HCT116 (cell line): ENCODE measurements around the gene DCAF4. TPM values are rescaled to one million over a fixed set of nuclear protein-coding genes. Genes with fewer than 3 reads are reported as not detected.

Source experiments
- ATAC-seq: fragments of 200-7000 bp; cut with Tn5 transposase; 2 replicates; pipeline ENCODE4 v1.9.1; 2020; ENCODE audit warnings: mild to moderate bottlenecking, moderate library complexity
- BruUV-seq: library from RNA; stranded (reverse); fragments of 400-500 nt; replicated peaks from 2 replicates; lab custom pipeline; 2021; lab: Mats Ljungman, UMichigan
- CTCF ChIA-PET: fragments of 300-600 bp; sonication (Branson Sonifier 250); formaldehyde crosslinking; loops from one replicate; lab custom pipeline; 2021; ENCODE audit warnings: antibody characterized with exemption; lab: Charles Lee
- POLR2A ChIA-PET: fragments of 300-600, 350-600 bp; sonication (Branson Sonifier 250); formaldehyde crosslinking; loops from one replicate; lab custom pipeline; 2021; ENCODE audit warnings: antibody characterized with exemption; lab: Charles Lee
- RAD21 ChIA-PET, 2 experiments: fragments of 300-600 bp; sonication (Branson Sonifier 250); formaldehyde crosslinking; loops; one replicate each; lab custom pipeline; 2023; ENCODE audit warnings: low total read pairs in 2 of 2; ENCODE audit not compliant: uncharacterized antibody in 2 of 2, unreplicated experiment in 2 of 2, low non-redundant PET in 1 of 2; lab: Charles Lee
- DNase-seq: peaks from one replicate; pipeline ENCODE4 v3.0.0-alpha.2; 2010; ENCODE audit warnings: low read depth, low spot score
- H2AFZ ChIP-seq: fragments of 200-600 bp; shearing (Covaris generic), sonication (generic); 2 replicates; pipeline ENCODE4 v1.6.1; 2017; ENCODE audit warnings: low read depth, mixed run types, mixed read lengths, antibody characterized with exemption, low read length; ENCODE audit not compliant: poor library complexity, severe bottlenecking
- H3K27ac ChIP-seq: 2 replicates; pipeline ENCODE4 v1.5.1; 2012; ENCODE audit warnings: low read depth, low read length
- H3K27me3 ChIP-seq: fragments of 200-600 bp; sonication (generic); 2 replicates; pipeline ENCODE4 v1.6.1; 2016; ENCODE audit warnings: mixed run types, low read length, mixed read lengths; ENCODE audit not compliant: insufficient read depth
- H3K36me3 ChIP-seq, 2 experiments: fragments of 200-500 bp in 1 of 2; fragments of 200-600 bp in 1 of 2; sonication (Bioruptor generic) in 1 of 2; sonication (generic) in 1 of 2; 2 replicates each; pipeline versions ENCODE4 v1.5.1 to v1.6.1; 2014 to 2016; ENCODE audit warnings: low read length in 2 of 2, inconsistent platforms in 1 of 2, mixed read lengths in 1 of 2, mixed run types in 1 of 2; ENCODE audit not compliant: insufficient read depth in 2 of 2, control insufficient read depth in 1 of 2
- H3K4me1 ChIP-seq, 2 experiments: fragments of 200-600 bp in 1 of 2; sonication (generic) in 1 of 2; 2 replicates each; pipeline versions ENCODE4 v1.5.1 to v1.6.1; 2012 to 2017; ENCODE audit warnings: low read length in 2 of 2, inconsistent platforms in 1 of 2, mild to moderate bottlenecking in 1 of 2, mixed read lengths in 1 of 2, mixed run types in 1 of 2, moderate library complexity in 1 of 2; ENCODE audit not compliant: insufficient read depth in 2 of 2, control insufficient read depth in 1 of 2
- H3K4me2 ChIP-seq: fragments of 200-600 bp; sonication (generic); 2 replicates; pipeline ENCODE4 v1.6.1; 2017; ENCODE audit warnings: mixed run types, low read length, mixed read lengths
- H3K4me3 ChIP-seq, 2 experiments: fragments of 200-600 bp in 1 of 2; sonication (generic) in 1 of 2; replicated peaks in 1 of 2; 2 replicates each; pipeline ENCODE4 v1.5.1; 2011 to 2016; ENCODE audit warnings: low read length in 2 of 2, control low read depth in 1 of 2, low read depth in 1 of 2, mild to moderate bottlenecking in 1 of 2, mixed read lengths in 1 of 2, mixed run types in 1 of 2
- H3K79me2 ChIP-seq: fragments of 200-600 bp; sonication (generic); 2 replicates; pipeline ENCODE4 v1.6.1; 2017; ENCODE audit warnings: mild to moderate bottlenecking, mixed run types, low read length, moderate library complexity, mixed read lengths; ENCODE audit not compliant: insufficient read depth
- H3K9ac ChIP-seq: fragments of 200-600 bp; sonication (generic); 2 replicates; pipeline ENCODE4 v1.6.1; 2016; ENCODE audit warnings: low read length, mixed read lengths
- H3K9me2 ChIP-seq: fragments of 200-600 bp; sonication (generic), shearing (Covaris generic); 2 replicates; pipeline ENCODE4 v1.6.1; 2017; ENCODE audit warnings: mixed run types, mild to moderate bottlenecking, moderate library complexity; ENCODE audit not compliant: insufficient read depth
- H3K9me3 ChIP-seq, 2 experiments: fragments of 200-500 bp in 1 of 2; fragments of 200-600 bp in 1 of 2; sonication (Bioruptor generic) in 1 of 2; sonication (generic) in 1 of 2; 2 replicates each; pipeline ENCODE4 v1.6.1; 2014 to 2017; ENCODE audit warnings: low read length in 2 of 2, mixed read lengths in 2 of 2, inconsistent platforms in 1 of 2, low read depth in 1 of 2, mild to moderate bottlenecking in 1 of 2, mixed run types in 1 of 2, moderate library complexity in 1 of 2; ENCODE audit not compliant: control insufficient read depth in 1 of 2, insufficient read depth in 1 of 2
- H4K20me1 ChIP-seq: fragments of 200-600 bp; sonication (generic), shearing (Covaris generic); 2 replicates; pipeline ENCODE4 v1.6.1; 2017; ENCODE audit warnings: mixed run types, mild to moderate bottlenecking, moderate library complexity; ENCODE audit not compliant: insufficient read depth
- ATF3 ChIP-seq: IDR thresholded peaks from 2 replicates; pipeline ENCODE4 v1.6.1; 2012
- CEBPB ChIP-seq: IDR thresholded peaks from 2 replicates; pipeline ENCODE4 v1.6.1; 2012; ENCODE audit warnings: low read depth
- CTCF ChIP-seq, 3 experiments: fragments of 200-600 bp in 1 of 3; sonication (generic) in 1 of 3; IDR thresholded peaks in 2 of 3; conservative IDR thresholded peaks in 1 of 3; 2 replicates each; pipeline ENCODE4 v1.5.1; 2012 to 2017; ENCODE audit warnings: low read depth in 2 of 3, low read length in 2 of 3, antibody characterized with exemption in 1 of 3, borderline replicate concordance in 1 of 3, control low read depth in 1 of 3, mild to moderate bottlenecking in 1 of 3, mixed read lengths in 1 of 3, mixed run types in 1 of 3, moderate library complexity in 1 of 3; ENCODE audit not compliant: insufficient read depth in 1 of 3
- ELF1 ChIP-seq: IDR thresholded peaks from 2 replicates; pipeline ENCODE4 v1.6.1; 2012; ENCODE audit warnings: low read depth, borderline replicate concordance
- RAD21 ChIP-seq: IDR thresholded peaks from 2 replicates; pipeline ENCODE4 v1.6.1; 2012; ENCODE audit warnings: low read depth, mild to moderate bottlenecking
- intact Hi-C: fragments of 100-400 bp; cut with micrococcal nuclease; formaldehyde crosslinking; loops from 2 replicates; pipeline ENCODE4 v1.10.0; 2022
- total RNA-seq: library from RNA; stranded (reverse); gene quantifications from one replicate; pipeline ENCODE4 v1.2.1, GENCODE V29; 2021; ENCODE audit not compliant: unreplicated experiment

DCAF4 gene
- total RNA-seq, 1 experiment from 2014 or later: 19.3 TPM

- TF ChIP-seq CTCF (IDR thresholded peaks at IDR 0.05 in 2 of 3, conservative IDR thresholded peaks at IDR 0.05 in 1 of 3; ENCODE audit: borderline replicate concordance in 1 of 3, insufficient read depth in 1 of 3, low read depth in 2 of 3, low read length in 2 of 3) (no peak), RAD21 (no peak), ATF3 (no peak)
Observed at GRCh38 chr14:72884386-72884785, 41.9 kb upstream of the DCAF4 start (continued).

- no peak overlapping the region for H3K9ac ChIP-seq
- no peak overlapping the region for H3K4me3 ChIP-seq
- RAD21 ChIA-PET: no interaction called here
- H3K36me3 ChIP-seq: no peaks in the 10 kb centered on the region
- POLR2A ChIA-PET: no interaction called here
- H4K20me1 ChIP-seq: no peaks in the 10 kb centered on the region
- H3K9me2 ChIP-seq: no peaks in the 10 kb centered on the region
- H3K4me1 ChIP-seq: peaks cover 0 to 3% of the 10 kb centered on the region in 2 experiments; a peak in 2 of 4 replicates
- no peak overlapping the region for H3K27ac ChIP-seq
- intact Hi-C loops: no loop called here
- TF ChIP-seq ELF1 (no peak), CTCF (IDR thresholded peaks at IDR 0.05 in 2 of 3, conservative IDR thresholded peaks at IDR 0.05 in 1 of 3; ENCODE audit: borderline replicate concordance in 1 of 3, insufficient read depth in 1 of 3, low read depth in 2 of 3, low read length in 2 of 3) (no peak), CEBPB (no peak)
- no peaks in the 10 kb centered on the region for H3K9me3 ChIP-seq
- H2AFZ ChIP-seq: no peak overlapping the region
- no peaks in the 10 kb centered on the region for H3K79me2 ChIP-seq
- ATAC-seq (no peak), DNase-seq (no peak)
- no peak overlapping the region for H3K4me2 ChIP-seq
- BruUV-seq: no TSS peak
- CTCF ChIA-PET: interaction anchor here (1.6 kb wide), 1 partner anchor 373 kb away, joined by 5 read pairs; no protein-coding TSS in a partner anchor
- peaks cover 10% of the 10 kb centered on the region; the same call in 1 of the 2 replicates for H3K27me3 ChIP-seq
Observed at GRCh38 chr14:72887514-72887913, 38.8 kb upstream of the DCAF4 start.
